Esophagus (tissue), 2 donors: Measurements from ENCODE around the gene DAPK1. TPM values are rescaled to one million over a fixed set of nuclear protein-coding genes. Genes with fewer than 3 reads are reported as not detected.

Source experiments
- H3K27ac ChIP-seq, 2 donors: one replicate each; pipeline ENCODE4 v1.5.1; 2013; ENCODE audit warnings: low read depth in 2 of 2, mild to moderate bottlenecking in 2 of 2, inconsistent platforms in 1 of 2, low read length in 1 of 2, moderate library complexity in 1 of 2
- H3K27me3 ChIP-seq, 2 donors: one replicate each; pipeline ENCODE4 v1.6.1; 2013; ENCODE audit warnings: low read length in 2 of 2, control low read depth in 1 of 2, mild to moderate bottlenecking in 1 of 2; ENCODE audit not compliant: insufficient read depth in 2 of 2, control insufficient read depth in 1 of 2
- H3K36me3 ChIP-seq, 2 donors: one replicate each; pipeline ENCODE4 v1.6.1; 2013; ENCODE audit warnings: low read length in 1 of 2; ENCODE audit not compliant: control insufficient read depth in 2 of 2, insufficient read depth in 2 of 2
- H3K4me1 ChIP-seq, 2 donors: one replicate each; pipeline ENCODE4 v1.6.1; 2013; ENCODE audit warnings: low read length in 1 of 2; ENCODE audit not compliant: control insufficient read depth in 2 of 2, insufficient read depth in 2 of 2
- H3K4me3 ChIP-seq, 2 donors: one replicate each; pipeline ENCODE4 v1.5.1; 2013; ENCODE audit warnings: low read length in 2 of 2, mild to moderate bottlenecking in 2 of 2, low read depth in 1 of 2, moderate library complexity in 1 of 2
- H3K9me3 ChIP-seq, 2 donors: one replicate each; pipeline ENCODE4 v1.6.1; 2013; ENCODE audit warnings: mild to moderate bottlenecking in 2 of 2, low read depth in 1 of 2, low read length in 1 of 2, moderate library complexity in 1 of 2; ENCODE audit not compliant: control insufficient read depth in 2 of 2, insufficient read depth in 1 of 2
- WGBS, 2 donors: extraction: QIAGEN DNeasy Blood & Tissue Kit; methylation state at CpG; one replicate each; pipeline ENCODE4 v1.1.7; 2013; 5-methylcytosine and 5-hydroxymethylcytosine counted together
- polyA plus RNA-seq, 2 donors: library from polyadenylated mRNA; stranded (reverse); fragments of 200-250 nt; gene quantifications; one replicate each; pipeline ENCODE4 v1.2.3, GENCODE V29; 2013
- donor health status: healthy with polysubstance abuse.
- donor health status: Bipolar disorder and iron deficiency.

The DAPK1 gene
- 1 to 10 TPM; 1.7 to 2.9 TPM for polyA plus RNA-seq

- H3K27me3 ChIP-seq, result no peaks in the 10 kb centered on the region
- H3K4me3 ChIP-seq, result peak within 1 kb of the TSS; percentile 53 to 59
- H3K36me3 ChIP-seq, result no peaks in the 10 kb centered on the region
- WGBS, 2 donors, result 1 to 2% methylated on average over 45 to 55 of the region's 55 CpGs
- H3K4me1 ChIP-seq, result peaks cover 2 to 4% of the 10 kb centered on the region in 2 donors
- no peaks in the 10 kb centered on the region for H3K9me3 ChIP-seq
- peak within 1 kb of the TSS; percentile 48 to 58 for H3K27ac ChIP-seq
Measured at GRCh38 chr9:87497604-87498045, at the start of gene DAPK1. Gene DAPK1, plus strand, starts transcription at chr9:87497867. Its CDS starts 1,211 bp downstream, at chr9:87499078.

GRCh38 chr9:87451149-87451548 lies 46.5 kb upstream of the DAPK1 start:
- WGBS, 2 donors, result 46 to 52% methylated on average over 6 of the region's 6 CpGs
- Histone ChIP-seq H3K9me3 (peaks cover 0 to 6% of the 10 kb centered on the region in 2 donors), H3K27me3 (no peaks in the 10 kb centered on the region), H3K36me3 (no peaks in the 10 kb centered on the region), H3K4me1 (no peaks in the 10 kb centered on the region), H3K27ac (no peak overlapping the region), H3K4me3 (no peak overlapping the region)

GRCh38 chr9:87455407-87455806 lies 42.3 kb upstream of the DAPK1 start:
- H3K27me3 ChIP-seq, result no peaks in the 10 kb centered on the region
- no peaks in the 10 kb centered on the region for H3K36me3 ChIP-seq
- WGBS, 2 donors, result 58 to 73% methylated on average over 1 of the region's 1 CpG
- no peak overlapping the region for H3K27ac ChIP-seq
- H3K4me1 ChIP-seq, result no peaks in the 10 kb centered on the region
- peaks cover 0 to 6% of the 10 kb centered on the region in 2 donors for H3K9me3 ChIP-seq
- no peak overlapping the region for H3K4me3 ChIP-seq

- H3K9me3 ChIP-seq, result no peaks in the 10 kb centered on the region
- no peaks in the 10 kb centered on the region for H3K36me3 ChIP-seq
- H3K4me1 ChIP-seq, result no peaks in the 10 kb centered on the region
- 39 to 47% methylated on average over 4 of the region's 4 CpGs for WGBS, 2 donors
- H3K27me3 ChIP-seq, result no peaks in the 10 kb centered on the region
- no peak overlapping the region for H3K27ac ChIP-seq
- no peak overlapping the region for H3K4me3 ChIP-seq
Measured at GRCh38 chr9:87461256-87461655, 36.4 kb upstream of the DAPK1 start.

- Histone ChIP-seq H3K27me3 (no peaks in the 10 kb centered on the region), H3K36me3 (no peaks in the 10 kb centered on the region), H3K27ac (peak overlapping the region in 1 of 2 donors; percentile 24), H3K4me1 (no peaks in the 10 kb centered on the region), H3K9me3 (no peaks in the 10 kb centered on the region), H3K4me3 (no peak overlapping the region)
- 32 to 47% methylated on average over 7 of the region's 7 CpGs for WGBS, 2 donors
Measured at GRCh38 chr9:87464110-87464991, 33.3 kb upstream of the DAPK1 start.

GRCh38 chr9:87464992-87465378 lies 32.7 kb upstream of the DAPK1 start:
- 94 to 100% methylated on average over 1 of the region's 1 CpG for WGBS, 2 donors
- Histone ChIP-seq H3K4me3 (no peak overlapping the region), H3K36me3 (no peaks in the 10 kb centered on the region), H3K4me1 (no peaks in the 10 kb centered on the region), H3K9me3 (no peaks in the 10 kb centered on the region), H3K27ac (no peak overlapping the region), H3K27me3 (no peaks in the 10 kb centered on the region)

GRCh38 chr9:87465816-87466215 lies 31.9 kb upstream of the DAPK1 start:
- no peaks in the 10 kb centered on the region for H3K9me3 ChIP-seq
- WGBS, 2 donors, result 43 to 50% methylated on average over 3 of the region's 3 CpGs
- H3K4me3 ChIP-seq, result no peak overlapping the region
- no peak overlapping the region for H3K27ac ChIP-seq
- no peaks in the 10 kb centered on the region for H3K27me3 ChIP-seq
- H3K36me3 ChIP-seq, result no peaks in the 10 kb centered on the region
- H3K4me1 ChIP-seq, result no peaks in the 10 kb centered on the region

- Histone ChIP-seq H3K9me3 (no peaks in the 10 kb centered on the region), H3K36me3 (no peaks in the 10 kb centered on the region), H3K27me3 (no peaks in the 10 kb centered on the region), H3K4me1 (no peaks in the 10 kb centered on the region), H3K27ac (no peak overlapping the region), H3K4me3 (no peak overlapping the region)
- 90 to 95% methylated on average over 6 of the region's 6 CpGs for WGBS, 2 donors
Measured at GRCh38 chr9:87467187-87467586, 30.5 kb upstream of the DAPK1 start.

- Histone ChIP-seq H3K9me3 (no peaks in the 10 kb centered on the region), H3K4me3 (no peak overlapping the region), H3K27me3 (no peaks in the 10 kb centered on the region), H3K27ac (no peak overlapping the region), H3K4me1 (no peaks in the 10 kb centered on the region), H3K36me3 (no peaks in the 10 kb centered on the region)
- WGBS, 2 donors, result 65 to 67% methylated on average over 3 of the region's 3 CpGs
Measured at GRCh38 chr9:87469793-87470465, 27.7 kb upstream of the DAPK1 start.
